ENCODE data around the gene SLC25A22. TPM values are rescaled to one million over a fixed set of nuclear protein-coding genes. Genes with fewer than 3 reads are reported as not detected.

SLC25A22 gene
- total RNA-seq, 6 experiments from 2014 or later: 20.6 to 40.2 (median 29.9) TPM

- Histone ChIP-seq H3K4me1 (peaks cover 0 to 79% (median 33%) of the 10 kb centered on the region in 4 donors), H3K36me3 (peaks cover 0 to 2% (median under 1%) of the 10 kb centered on the region in 4 donors), H3K9me3 (no peaks in the 10 kb centered on the region), H3K27ac (peak overlapping the region in 2 of 3 donors; percentile 5 to 30), H3K27me3 (no peaks in the 10 kb centered on the region), H3K4me3 (peak overlapping the region; percentile 2 to 35 (median 32))
- ATAC-seq (no peak), DNase-seq (no peak)
- no CpG with 5 or more reads among the region's 39 CpGs for WGBS (ENCODE audit: insufficient coverage, low coverage, low lambda C conversion rate, missing lambda C conversion rate)
- TF ChIP-seq CTCF (IDR thresholded peaks at IDR 0.05): no peak
- peak; percentile 32 for TF ChIP-seq POLR2A (IDR thresholded peaks at IDR 0.05)
- intact Hi-C loops (cut with DNase I): no loop called here
Observed at GRCh38 chr11:829847-830294, 31.8 kb upstream of the SLC25A22 start.

GRCh38 chr11:829176-829846 lies 31.2 kb upstream of the SLC25A22 start:
- Histone ChIP-seq H3K9me3 (no peaks in the 10 kb centered on the region), H3K4me3 (peak overlapping the region; percentile 2 to 35 (median 32)), H3K27me3 (no peaks in the 10 kb centered on the region), H3K27ac (peak overlapping the region in 2 of 3 donors; percentile 5 to 30), H3K36me3 (peaks cover 0 to 7% (median 4%) of the 10 kb centered on the region in 4 donors), H3K4me1 (peaks cover 0 to 79% (median 34%) of the 10 kb centered on the region in 4 donors)
- no peak for TF ChIP-seq POLR2A (IDR thresholded peaks at IDR 0.05)
- TF ChIP-seq CTCF (IDR thresholded peaks at IDR 0.05): no peak
- ATAC-seq (peak; percentile 2 to 47 (median 14)), DNase-seq (peak in 1 of 3 donors; percentile 70)
- WGBS (ENCODE audit: insufficient coverage, low coverage, low lambda C conversion rate, missing lambda C conversion rate): 3% methylated on average over 10 of the region's 40 CpGs
- intact Hi-C loops (cut with DNase I): no loop called here

- no peaks in the 10 kb centered on the region for H3K27me3 ChIP-seq
- intact Hi-C loops (cut with DNase I): no loop called here
- no peak for ATAC-seq
- H3K9me3 ChIP-seq: no peaks in the 10 kb centered on the region
- peaks cover 0 to 74% (median 31%) of the 10 kb centered on the region in 4 donors for H3K4me1 ChIP-seq
- no peak for TF ChIP-seq CTCF (IDR thresholded peaks at IDR 0.05)
- TF ChIP-seq POLR2A (IDR thresholded peaks at IDR 0.05): no peak
- H3K36me3 ChIP-seq: peaks cover 0 to 14% (median 7%) of the 10 kb centered on the region in 4 donors
- peak in 1 of 3 donors; percentile 67 for DNase-seq
- H3K4me3 ChIP-seq: no peak overlapping the region
- H3K27ac ChIP-seq: peak overlapping the region in 1 of 3 donors; percentile 30
- WGBS (ENCODE audit: insufficient coverage, low coverage, low lambda C conversion rate, missing lambda C conversion rate): 50% methylated on average over 2 of the region's 21 CpGs
Observed at GRCh38 chr11:828506-829175, 30.6 kb upstream of the SLC25A22 start.

GRCh38 chr11:827897-828192 lies 29.8 kb upstream of the SLC25A22 start, which contains the start of gene CRACR2B:
CRACR2B (plus strand) TSS chr11:827919; CDS start chr11:828608, 689 bp downstream.
- H3K27me3 ChIP-seq: no peaks in the 10 kb centered on the region
- no peak for TF ChIP-seq POLR2A (IDR thresholded peaks at IDR 0.05)
- no peak for TF ChIP-seq CTCF (IDR thresholded peaks at IDR 0.05)
- H3K4me3 ChIP-seq: peak within 1 kb of the TSS; percentile 20 to 48 (median 25)
- peak within 1 kb of the TSS in 2 of 3 donors; percentile 28 to 33 for H3K27ac ChIP-seq
- no peaks in the 10 kb centered on the region for H3K9me3 ChIP-seq
- no peak for DNase-seq
- peaks cover 0 to 69% (median 32%) of the 10 kb centered on the region in 4 donors for H3K4me1 ChIP-seq
- peaks cover 0 to 17% (median 7%) of the 10 kb centered on the region in 4 donors for H3K36me3 ChIP-seq
- intact Hi-C loops (cut with DNase I): no loop called here
- ATAC-seq: no peak
- WGBS (ENCODE audit: insufficient coverage, low coverage, low lambda C conversion rate, missing lambda C conversion rate): 58% methylated on average over 4 of the region's 5 CpGs
